Stomach (tissue), 4 donors: Measurements from ENCODE around the gene RASSF1.

Experiments used
- CTCF ChIP-seq, 7 experiments: fragments of 450-650 bp in 4 of 7; fragments of 200-600 bp in 3 of 7; sonication (generic) in 3 of 7; IDR thresholded peaks; one replicate each; pipeline ENCODE4 v1.5.1; 2016 to 2019; ENCODE audit warnings: antibody characterized with exemption in 7 of 7, control low read depth in 2 of 7, mild to moderate bottlenecking in 1 of 7
- EP300 ChIP-seq: sonication (generic); formaldehyde crosslinking; IDR thresholded peaks from one replicate; pipeline ENCODE4 v1.6.1; 2017; ENCODE audit warnings: antibody characterized with exemption
- POLR2A ChIP-seq, 4 donors: fragments of 450-650 bp; IDR thresholded peaks; one replicate each; pipeline ENCODE4 v1.6.1; 2016; ENCODE audit warnings: antibody characterized with exemption in 4 of 4, control low read depth in 2 of 4, mild to moderate bottlenecking in 1 of 4, moderate library complexity in 1 of 4
- POLR2AphosphoS5 ChIP-seq, 3 donors: sonication (generic); formaldehyde crosslinking; IDR thresholded peaks; one replicate each; pipeline ENCODE4 v1.6.1; 2016; ENCODE audit warnings: antibody characterized with exemption in 3 of 3

GRCh38 chr3:50327943-50328691, 12.5 kb downstream of the RASSF1 start, which contains the start of gene TUSC2:
- TF ChIP-seq CTCF (IDR thresholded peaks at IDR 0.05), result no peak
- TF ChIP-seq POLR2A (IDR thresholded peaks at IDR 0.05), result peak in 1 of 4 donors; percentile 28
- TF ChIP-seq POLR2AphosphoS5 (IDR thresholded peaks at IDR 0.05), result peak; percentile 89 to 97 (median 90)
- no peak for TF ChIP-seq EP300
